ENCODE results near the gene SLC9A8.
"Not testable (repeated sequence)": the region's sequence is repeated elsewhere in the genome, so short reads cannot be mapped to it uniquely, and the experiment has no call there.

The SLC9A8 gene

GRCh38 chr20:49812507-49813304, at the start of gene SLC9A8:
TSS of gene SLC9A8 (plus strand) at chr20:49812828. CDS start at chr20:49812923, 95 bp downstream.
- DNase-seq (ENCODE audit: low read depth in 1 of 2, low spot score in 1 of 2) = peak; percentile 58 to 75

- no peak for DNase-seq (ENCODE audit: low read depth in 1 of 2, low spot score in 1 of 2)
Observed at GRCh38 chr20:49762940-49763766, 49.5 kb upstream of the SLC9A8 start.

GRCh38 chr20:49765413-49765736, 47.3 kb upstream of the SLC9A8 start:
- no peak for DNase-seq (ENCODE audit: low read depth in 1 of 2, low spot score in 1 of 2)

- DNase-seq (ENCODE audit: low read depth in 1 of 2, low spot score in 1 of 2) = no peak
Observed at GRCh38 chr20:49765846-49766541, 46.6 kb upstream of the SLC9A8 start.

- DNase-seq (ENCODE audit: low read depth in 1 of 2, low spot score in 1 of 2) = no peak
Observed at GRCh38 chr20:49766979-49767521, 45.6 kb upstream of the SLC9A8 start.

- DNase-seq (ENCODE audit: low read depth in 1 of 2, low spot score in 1 of 2) = no peak
Observed at GRCh38 chr20:49768204-49769047, 44.2 kb upstream of the SLC9A8 start.

- no peak for DNase-seq (ENCODE audit: low read depth in 1 of 2, low spot score in 1 of 2)
Observed at GRCh38 chr20:49769048-49769581, 43.5 kb upstream of the SLC9A8 start.

GRCh38 chr20:49770634-49771033, 42.0 kb upstream of the SLC9A8 start:
- DNase-seq (ENCODE audit: low read depth in 1 of 2, low spot score in 1 of 2) = no peak

GRCh38 chr20:49774213-49774612, 38.4 kb upstream of the SLC9A8 start:
- DNase-seq (ENCODE audit: low read depth in 1 of 2, low spot score in 1 of 2) = not testable (repeated sequence)

GRCh38 chr20:49775229-49775693, 37.4 kb upstream of the SLC9A8 start:
- DNase-seq (ENCODE audit: low read depth in 1 of 2, low spot score in 1 of 2) = no peak

- no peak for DNase-seq (ENCODE audit: low read depth in 1 of 2, low spot score in 1 of 2)
Observed at GRCh38 chr20:49779972-49780371, 32.7 kb upstream of the SLC9A8 start.

GRCh38 chr20:49781676-49782075, 31.0 kb upstream of the SLC9A8 start:
- no peak for DNase-seq (ENCODE audit: low read depth in 1 of 2, low spot score in 1 of 2)

- DNase-seq (ENCODE audit: low read depth in 1 of 2, low spot score in 1 of 2) = not testable (repeated sequence)
Observed at GRCh38 chr20:49782439-49782838, 30.2 kb upstream of the SLC9A8 start.

GRCh38 chr20:49783021-49783995, 29.3 kb upstream of the SLC9A8 start:
- DNase-seq (ENCODE audit: low read depth in 1 of 2, low spot score in 1 of 2) = not testable (repeated sequence)

GRCh38 chr20:49784291-49784690, 28.3 kb upstream of the SLC9A8 start:
- DNase-seq (ENCODE audit: low read depth in 1 of 2, low spot score in 1 of 2) = no peak

- DNase-seq (ENCODE audit: low read depth in 1 of 2, low spot score in 1 of 2) = no peak
Observed at GRCh38 chr20:49785149-49785851, 27.3 kb upstream of the SLC9A8 start.

GRCh38 chr20:49785852-49786175, 26.8 kb upstream of the SLC9A8 start:
- no peak for DNase-seq (ENCODE audit: low read depth in 1 of 2, low spot score in 1 of 2)

- no peak for DNase-seq (ENCODE audit: low read depth in 1 of 2, low spot score in 1 of 2)
Observed at GRCh38 chr20:49786196-49786595, 26.4 kb upstream of the SLC9A8 start.

Data from activated T-helper 1 cell treated with anti-CD3 and anti-CD28 coated beads, Interleukin-2, amount 50 U/mL, for 16 hours (primary cell).